Islet precursor cell (in vitro differentiated cells): Measurements from ENCODE around the gene C16orf95.
"Not testable (repeated sequence)": the region's sequence is repeated elsewhere in the genome, so short reads cannot be mapped to it uniquely, and the experiment has no call there.

Experiments used
- DNase-seq: peaks from one replicate; pipeline ENCODE4 v3.0.0-alpha.2; 2018

Gene C16orf95

DNA sequence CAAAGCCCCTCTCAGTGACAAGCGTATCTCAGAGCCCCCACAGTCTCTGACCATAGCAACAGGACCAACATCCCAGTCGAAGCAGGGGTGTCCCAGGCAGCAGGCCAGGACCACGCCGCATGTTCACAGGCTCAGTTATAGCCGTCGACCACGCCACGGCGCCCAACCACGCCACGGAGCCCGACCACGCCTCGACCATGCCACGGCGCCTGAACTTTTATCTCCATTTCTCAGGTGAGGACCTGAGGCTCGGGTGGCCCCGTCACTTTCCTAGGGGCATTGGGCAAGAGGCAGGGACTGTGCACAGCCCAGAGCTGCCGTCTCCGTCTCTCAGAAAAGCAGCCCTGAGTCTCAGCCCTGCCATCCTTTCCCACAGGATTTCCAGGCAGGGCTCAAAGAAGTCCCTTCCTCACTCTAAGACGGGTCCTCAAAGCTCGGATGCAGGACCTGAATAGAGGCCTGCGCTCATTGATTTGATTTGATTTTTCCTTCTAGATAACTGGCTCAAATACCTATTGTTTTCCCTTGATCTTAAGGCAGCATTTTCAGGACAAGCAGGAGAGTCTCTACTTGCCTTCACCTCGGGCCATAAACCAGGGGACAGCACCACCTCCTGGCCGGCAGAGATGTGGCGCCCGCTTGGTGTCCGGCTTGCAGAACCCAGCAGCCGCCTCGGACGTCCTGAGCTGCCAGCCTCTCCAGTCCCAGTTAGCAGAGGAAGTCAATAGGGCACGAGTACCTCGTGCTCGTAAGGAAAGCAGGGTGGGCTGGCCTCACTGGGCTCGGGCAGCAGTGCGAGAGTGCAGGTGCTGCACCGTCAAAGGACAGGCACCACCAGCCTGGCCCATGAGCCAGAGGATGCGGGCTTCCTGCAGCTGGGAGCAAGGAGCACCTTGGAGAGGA, 38.8 kb downstream of the C16orf95 start:
- DNase-seq = peak; percentile 93

DNA sequence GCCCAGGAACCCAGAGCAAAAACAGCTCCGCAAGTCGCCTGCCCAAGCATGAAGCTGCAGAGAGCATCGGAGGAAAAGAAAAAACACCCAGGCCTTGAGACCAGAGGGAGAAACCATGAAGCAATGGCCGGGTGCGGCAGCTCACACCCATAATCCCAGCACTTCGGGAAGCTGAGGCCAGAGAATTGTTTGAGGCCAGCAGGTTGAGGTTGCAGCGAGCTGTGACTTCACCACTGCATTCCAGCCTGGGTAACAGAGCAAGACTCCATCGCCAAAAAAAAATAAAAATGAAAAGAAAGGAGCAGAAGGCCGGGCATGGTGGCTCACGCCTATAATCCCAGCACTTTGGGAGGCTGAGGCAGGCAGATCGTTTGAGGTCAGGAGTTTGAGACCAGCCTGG, 40.3 kb downstream of the C16orf95 start:
- DNase-seq = no peak

DNA sequence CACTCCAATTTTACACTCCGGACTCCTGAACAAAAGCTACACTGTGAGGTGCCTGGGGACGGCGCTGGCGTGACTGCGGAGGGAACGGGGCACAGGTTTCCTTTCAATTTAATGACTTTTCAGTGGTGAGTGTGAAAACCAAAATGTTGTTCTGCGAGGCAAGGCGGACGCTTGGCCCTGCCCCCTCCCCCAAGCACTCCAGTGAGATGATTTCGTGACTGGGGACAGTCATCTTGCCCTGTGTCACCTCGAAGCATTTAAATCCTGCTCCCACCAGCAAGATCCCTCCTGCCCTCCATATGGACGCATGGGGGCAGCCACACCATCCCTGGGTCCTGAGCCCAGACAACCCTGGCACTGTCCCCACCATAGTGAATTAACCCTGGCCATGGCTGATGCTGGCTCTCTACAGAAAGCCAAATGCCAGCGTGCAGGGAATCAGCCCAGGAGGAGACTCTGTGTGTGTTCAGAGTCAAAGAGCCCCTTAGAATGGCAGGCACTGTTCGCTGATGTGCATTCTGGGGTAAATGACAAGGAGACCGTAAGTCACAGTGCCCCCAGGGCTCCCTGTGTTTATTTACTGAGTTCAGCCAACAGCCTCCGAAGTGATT, 41.0 kb downstream of the C16orf95 start:
- no peak for DNase-seq

DNA sequence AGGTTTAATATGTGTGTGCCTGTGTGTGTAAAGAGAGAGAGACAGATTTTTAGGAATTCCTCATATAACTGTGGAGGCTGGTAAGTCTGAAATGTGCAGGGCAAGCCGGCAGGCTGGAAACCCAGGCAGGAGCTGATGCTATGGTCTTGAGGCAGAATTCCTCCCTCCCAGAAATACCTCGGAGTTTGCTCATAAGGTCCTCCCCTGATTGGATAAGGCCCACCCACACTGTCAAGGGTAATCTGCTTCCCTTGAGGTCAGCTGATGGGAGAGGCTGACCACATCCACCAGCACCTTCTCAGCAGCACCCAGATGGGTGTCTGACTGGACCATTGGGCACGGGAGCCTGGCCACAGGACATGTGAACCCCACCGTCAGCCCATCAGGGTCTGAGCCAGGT, 42.4 kb downstream of the C16orf95 start:
- no peak for DNase-seq

DNA sequence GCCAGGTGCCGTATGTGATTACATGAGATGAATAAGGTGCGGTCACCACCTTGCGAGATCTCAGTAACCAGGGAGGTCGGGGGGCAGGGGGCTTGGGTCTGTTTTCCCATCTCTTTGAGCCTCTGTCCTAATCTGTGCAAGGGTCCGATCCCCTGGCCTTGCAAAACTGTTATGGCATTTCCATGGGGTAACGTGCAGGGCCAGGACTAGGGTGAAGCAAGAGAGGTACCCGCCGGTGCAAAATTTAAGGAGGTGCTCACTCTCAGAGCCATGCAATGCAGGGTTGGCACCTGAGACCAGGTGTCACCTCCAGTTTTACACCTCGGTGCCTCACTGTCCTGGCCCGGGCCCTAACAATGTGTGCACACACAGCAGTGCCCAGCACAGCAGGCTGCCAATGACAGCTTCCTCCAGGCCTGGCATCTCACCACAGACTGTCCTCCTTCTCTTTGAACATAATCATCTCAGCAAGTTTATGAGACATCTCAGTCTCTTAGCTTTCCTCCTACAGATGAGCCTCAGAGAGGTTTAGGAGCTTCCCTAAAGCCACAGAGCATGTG, 43.6 kb downstream of the C16orf95 start:
- no peak for DNase-seq

DNA sequence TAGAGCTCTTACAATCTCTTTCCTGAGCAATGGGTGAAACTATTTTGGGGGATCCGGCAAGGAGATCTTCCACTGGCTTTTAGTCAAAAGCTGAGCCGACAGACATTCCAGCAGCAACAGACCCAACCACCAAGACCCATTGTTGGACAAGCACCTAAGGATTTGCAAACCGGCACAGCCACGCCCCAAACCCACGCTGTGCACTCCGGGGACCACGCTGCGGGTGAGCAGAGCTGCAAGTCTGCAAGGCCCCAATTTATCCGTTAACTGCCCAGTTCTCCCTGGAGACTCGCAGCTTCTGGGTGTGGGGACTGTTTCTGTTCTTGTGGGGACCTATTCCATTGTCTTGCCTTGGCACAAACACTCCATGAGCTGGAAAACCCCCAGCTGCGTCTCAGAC, 45.9 kb downstream of the C16orf95 start:
- no peak for DNase-seq

DNA sequence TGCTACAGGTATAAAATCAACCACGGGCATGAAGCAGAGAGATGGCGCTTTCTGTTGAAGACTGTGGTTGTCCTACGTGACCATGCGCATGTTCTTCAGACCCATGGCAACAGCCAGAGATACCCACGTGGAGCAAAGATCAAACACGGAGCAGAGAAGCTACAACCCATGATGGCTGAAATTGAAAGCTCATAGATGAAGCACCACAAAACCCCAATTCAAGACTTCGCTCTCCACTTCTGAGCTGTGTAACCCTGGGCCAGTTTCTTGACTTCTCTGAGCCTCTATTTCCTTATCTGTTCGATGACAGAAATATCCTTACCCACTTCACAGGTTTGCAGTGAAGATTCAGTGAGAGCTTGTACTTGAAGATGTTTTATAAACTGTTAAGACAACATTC, 49.6 kb downstream of the C16orf95 start:
- no peak for DNase-seq

DNA sequence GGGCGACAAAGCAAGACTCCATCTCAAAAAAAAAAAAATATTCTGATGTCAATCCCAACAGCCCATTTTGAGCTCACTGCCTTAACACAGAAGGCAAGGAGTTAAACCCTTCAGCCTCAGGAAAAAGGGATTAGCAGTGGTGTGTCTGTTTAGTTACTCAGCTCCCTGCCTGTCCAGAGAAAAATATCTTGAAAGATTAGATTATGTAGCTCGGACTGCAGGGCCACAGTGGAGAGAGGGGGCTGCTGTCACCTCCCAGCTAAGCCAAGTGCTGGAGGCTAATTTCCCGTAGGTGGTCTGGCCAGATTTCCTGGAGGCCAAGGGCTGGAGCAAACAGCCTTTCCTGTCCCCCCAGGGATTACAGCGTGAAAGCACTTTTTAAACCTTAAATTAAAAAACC, 50.3 kb downstream of the C16orf95 start:
- peak; percentile 58 for DNase-seq

DNA sequence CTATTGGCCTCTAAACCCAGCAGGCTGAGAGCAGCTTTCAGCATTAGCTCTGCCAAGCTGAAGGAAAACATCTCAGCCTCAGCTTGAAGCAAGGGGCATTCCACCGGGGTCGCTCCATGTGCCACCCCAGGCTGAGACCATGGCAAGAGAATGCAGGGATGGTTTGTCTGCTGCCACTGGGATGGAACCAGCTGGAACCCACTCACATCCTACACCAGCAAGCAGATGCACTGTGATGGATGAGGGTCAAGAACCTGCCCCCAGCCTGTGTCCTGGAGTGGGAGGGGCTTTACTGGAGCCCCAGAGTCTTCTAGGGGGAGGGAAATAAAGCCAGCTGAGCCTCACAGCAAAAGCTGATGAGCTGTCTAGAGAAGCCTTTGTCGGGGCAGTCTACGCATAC, 51.9 kb downstream of the C16orf95 start:
- no peak for DNase-seq

DNA sequence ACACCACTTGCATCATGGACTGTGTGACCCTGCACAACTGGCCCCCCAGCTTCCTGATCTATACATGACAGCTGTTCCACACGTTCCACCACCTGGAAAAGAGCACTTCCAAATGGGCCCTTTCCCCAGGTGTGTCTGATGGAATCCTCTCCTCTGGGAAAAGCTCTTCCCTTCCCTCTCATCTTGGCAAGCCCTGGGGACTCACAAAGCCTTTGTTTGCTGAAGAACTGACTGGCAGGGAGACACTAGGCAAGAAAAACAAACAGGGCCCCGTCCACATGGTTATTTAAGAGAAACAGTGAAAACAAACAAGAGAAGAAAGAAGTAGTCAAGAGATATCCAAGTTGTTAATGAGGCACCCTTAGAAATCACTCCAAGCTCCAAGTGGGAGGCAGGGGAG, 52.6 kb downstream of the C16orf95 start:
- DNase-seq = peak; percentile 20

DNA sequence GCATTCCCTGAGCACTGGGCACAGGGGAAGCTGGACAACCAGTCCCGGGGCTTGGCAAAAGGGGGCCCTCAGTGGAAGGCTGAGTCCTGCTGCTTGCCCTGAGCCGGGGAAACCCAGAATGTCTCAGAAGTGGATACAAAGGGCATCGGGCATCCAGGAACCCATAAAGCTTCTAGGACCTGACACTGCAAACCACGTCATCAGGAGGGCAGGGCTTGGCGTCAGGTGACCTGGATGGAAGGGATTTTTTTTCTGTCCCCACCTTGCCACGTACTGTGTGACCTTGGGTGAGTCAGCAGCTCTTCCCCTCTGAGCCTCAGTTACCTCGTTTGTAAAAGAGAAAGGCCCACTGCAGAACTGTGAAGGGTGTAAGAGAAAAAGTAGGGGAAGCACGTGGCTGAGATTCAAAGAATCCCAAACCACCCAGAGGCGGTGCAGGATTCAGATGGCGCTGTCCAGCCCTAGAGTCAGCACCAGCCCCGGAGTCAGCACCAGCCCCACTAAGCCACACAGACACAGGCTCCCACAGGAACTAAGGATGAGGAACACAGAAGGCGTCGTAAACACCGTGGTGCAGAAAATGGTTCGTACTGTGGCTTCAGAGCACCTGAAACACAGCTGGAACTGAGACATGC, 53.7 kb downstream of the C16orf95 start:
- peak; percentile 55 for DNase-seq

DNA sequence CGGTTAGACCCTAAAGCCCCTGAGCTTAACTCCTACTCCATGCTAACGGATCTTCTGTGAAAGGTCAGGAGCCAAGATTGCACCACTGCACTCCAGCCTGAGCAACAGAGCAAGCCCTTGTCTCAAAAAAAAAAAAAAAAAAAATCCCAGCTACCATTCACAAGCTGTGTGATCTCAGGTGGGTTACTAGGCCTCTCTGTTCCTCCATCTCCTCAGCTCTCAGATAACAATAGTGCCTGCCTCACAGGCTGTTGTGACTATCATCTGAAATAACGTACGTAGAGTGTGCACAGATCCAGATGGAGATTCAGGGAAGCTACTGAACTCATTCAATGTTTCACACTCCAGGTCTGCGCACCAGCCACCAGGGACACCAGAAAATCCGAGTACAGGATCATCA, 57.8 kb downstream of the C16orf95 start:
- no peak for DNase-seq

DNA sequence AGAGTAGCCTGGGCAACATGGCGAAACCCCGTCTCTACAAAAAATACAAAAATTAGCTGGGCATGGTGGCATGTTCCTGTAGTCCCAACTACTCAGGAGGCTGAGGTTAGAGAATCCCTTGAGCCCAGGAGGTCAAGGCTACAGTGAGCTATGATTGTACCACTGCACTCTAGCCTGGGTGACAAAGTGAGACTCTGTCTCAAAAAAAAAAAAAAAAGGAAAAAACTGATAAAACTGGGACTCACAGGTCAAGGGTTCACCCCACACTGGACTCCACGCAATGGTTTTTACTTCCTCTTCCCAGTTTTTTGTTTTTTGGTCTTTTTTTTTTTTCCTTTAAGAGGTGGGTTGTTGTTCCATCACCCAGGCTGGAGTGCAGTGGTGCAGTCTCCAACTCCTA, 58.5 kb downstream of the C16orf95 start:
- not testable (repeated sequence) for DNase-seq

DNA sequence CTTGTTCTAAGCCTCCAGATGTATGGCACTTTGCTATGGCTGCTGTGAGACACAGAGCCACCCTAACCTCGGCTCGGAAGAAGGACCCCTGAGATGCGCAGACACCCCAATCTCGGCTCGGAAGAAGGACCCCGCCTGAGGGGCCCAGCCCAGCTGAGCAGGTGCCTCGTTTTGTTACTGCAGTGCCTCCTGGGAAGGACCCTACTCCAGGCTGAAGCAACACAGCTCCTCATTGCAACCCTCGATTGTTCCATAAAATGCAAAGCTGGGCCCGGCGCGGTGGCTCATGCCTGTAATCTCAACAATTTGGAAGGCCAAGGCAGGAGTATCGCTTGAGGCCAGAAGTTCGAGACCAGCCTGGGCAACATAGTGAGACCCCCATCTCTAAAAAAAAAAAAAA, 61.3 kb downstream of the C16orf95 start:
- DNase-seq = no peak

DNA sequence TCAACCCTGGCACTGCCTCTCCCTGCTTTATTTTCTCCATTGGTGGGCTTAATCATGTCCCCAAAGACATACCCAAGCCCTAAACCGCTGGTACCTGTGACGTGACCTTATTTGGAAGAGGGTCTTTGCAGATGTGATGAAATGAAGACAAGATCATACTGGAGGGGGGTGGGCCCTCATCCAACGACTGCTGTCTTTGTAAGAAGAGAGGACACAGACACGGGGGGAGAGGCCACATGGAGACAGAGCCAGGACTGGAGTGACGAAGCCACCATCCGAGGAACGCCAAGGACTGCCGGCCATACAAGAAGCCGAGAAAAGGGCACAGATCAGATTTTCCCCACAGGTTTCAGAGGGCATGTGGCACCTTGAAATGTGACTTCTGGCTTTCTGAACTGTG, 62.5 kb downstream of the C16orf95 start:
- no peak for DNase-seq

DNA sequence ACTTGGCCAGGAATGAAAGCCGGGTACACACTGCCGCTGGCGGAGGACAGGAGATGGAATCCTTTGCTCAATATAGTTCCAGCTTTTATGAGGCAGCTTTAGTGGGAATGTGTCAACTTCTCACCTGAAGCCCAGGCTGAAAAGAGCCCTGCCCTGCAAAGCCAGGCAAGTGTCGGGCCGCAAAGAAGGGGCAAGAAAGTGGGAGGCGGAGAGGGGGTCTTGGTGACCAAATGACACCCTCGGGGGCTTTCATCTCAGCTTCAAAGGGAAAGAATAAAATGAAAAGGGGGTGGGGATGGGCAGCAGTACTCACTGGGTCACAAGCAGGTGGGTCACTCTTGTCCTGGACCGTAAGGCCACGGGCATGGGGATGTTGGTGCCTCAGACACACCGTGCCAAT, 62.9 kb downstream of the C16orf95 start:
- DNase-seq = peak; percentile 25

DNA sequence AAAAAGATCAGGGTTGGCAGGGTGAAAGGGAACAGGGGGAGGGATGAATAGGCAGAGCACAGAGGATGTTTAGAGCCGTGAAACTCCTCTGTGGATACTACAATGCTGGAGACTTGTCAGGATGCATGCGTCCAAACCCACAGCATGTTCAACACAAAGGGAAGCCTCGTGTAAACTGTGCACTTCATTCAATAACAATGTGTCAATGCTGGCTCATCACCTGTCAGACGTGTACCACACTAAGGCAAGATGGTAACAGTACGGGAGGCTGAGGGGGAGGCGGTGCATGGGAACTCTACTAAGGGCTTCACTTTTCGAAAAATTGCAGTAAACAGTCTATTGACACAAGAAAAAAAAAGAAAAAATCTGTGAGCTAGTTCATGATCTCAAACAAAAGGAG, 63.7 kb downstream of the C16orf95 start:
- peak; percentile 27 for DNase-seq
